Smooth muscle cell (in vitro differentiated cells): ENCODE measurements around the gene SLC36A1. TPM values are rescaled to one million over a fixed set of nuclear protein-coding genes. Genes with fewer than 3 reads are reported as not detected.

ENCODE experiments used
- DNase-seq: peaks from one replicate; lab custom pipeline; 2025; ENCODE audit not compliant: unreplicated experiment; lab: John Stamatoyannopoulos, UW
- H2AFZ ChIP-seq: fragments of 200-600 bp; sonication (generic); 2 replicates; pipeline ENCODE4 v1.6.0; 2016; ENCODE audit warnings: antibody characterized with exemption, low read depth, mild to moderate bottlenecking
- H3F3A ChIP-seq: fragments of 200-600 bp; sonication (generic); 2 replicates; pipeline ENCODE4 v1.6.0; 2017; ENCODE audit warnings: antibody characterized with exemption, low read depth
- H3K27ac ChIP-seq: fragments of 200-600 bp; sonication (generic); 2 replicates; pipeline ENCODE4 v1.5.1; 2016; ENCODE audit warnings: low read depth, mild to moderate bottlenecking
- H3K27me3 ChIP-seq: fragments of 200-600 bp; sonication (generic); 2 replicates; pipeline ENCODE4 v1.6.1; 2016; ENCODE audit warnings: low read depth, mild to moderate bottlenecking
- H3K36me3 ChIP-seq: fragments of 200-600 bp; sonication (generic); 2 replicates; pipeline ENCODE4 v1.5.1; 2016; ENCODE audit warnings: low read depth
- H3K4me1 ChIP-seq: fragments of 200-600 bp; sonication (generic); 2 replicates; pipeline ENCODE4 v1.5.1; 2016; ENCODE audit warnings: low read depth
- H3K4me2 ChIP-seq: fragments of 200-600 bp; sonication (generic); 2 replicates; pipeline ENCODE4 v1.6.0; 2016; ENCODE audit warnings: mild to moderate bottlenecking
- H3K4me3 ChIP-seq: fragments of 200-600 bp; sonication (generic); 2 replicates; pipeline ENCODE4 v1.5.1; 2016; ENCODE audit warnings: mild to moderate bottlenecking
- H3K79me2 ChIP-seq: fragments of 200-600 bp; sonication (generic); 2 replicates; pipeline ENCODE4 v1.6.0; 2016; ENCODE audit warnings: low read depth, mild to moderate bottlenecking
- H3K9ac ChIP-seq: fragments of 200-600 bp; sonication (generic); 2 replicates; pipeline ENCODE4 v1.6.0; 2016; ENCODE audit warnings: low read depth
- H3K9me3 ChIP-seq: fragments of 200-600 bp; sonication (generic); replicated peaks from 2 replicates; pipeline ENCODE4 v1.5.1; 2016; ENCODE audit warnings: low read depth
- H4K20me1 ChIP-seq: fragments of 200-600 bp; sonication (generic); 2 replicates; pipeline ENCODE4 v1.6.0; 2016; ENCODE audit warnings: low read depth
- WGBS: methylation state at CpG from one replicate; pipeline ENCODE4 v1.1.7; 2016; ENCODE audit warnings: low lambda C conversion rate; 5-methylcytosine and 5-hydroxymethylcytosine counted together
- polyA plus RNA-seq: library from polyadenylated mRNA; unstranded; fragments of >200 nt; fragmentation: Nextera tagmentation; extraction: Ambion mirVana; gene quantifications from 2 replicates; pipeline ENCODE4 v1.2.1, GENCODE V29; 2016
- total RNA-seq: library from RNA; depleted of rRNA; stranded (reverse); fragments of >200 nt; gene quantifications from 2 replicates; pipeline ENCODE4 v1.2.3, GENCODE V29; 2014
- TF ChIP-seq, protein P1 (sequence below): fragments of 200-600 bp; sonication (generic); IDR thresholded peaks from 2 replicates; pipeline ENCODE4 v1.5.1; 2017; ENCODE audit warnings: borderline replicate concordance, mild to moderate bottlenecking, antibody characterized with exemption; ENCODE audit not compliant: insufficient read depth, poor library complexity, severe bottlenecking

SLC36A1 gene
- total and polyA plus RNA-seq, 2 experiments from 2014 or later: 6.9 to 8.8 TPM

DNA sequence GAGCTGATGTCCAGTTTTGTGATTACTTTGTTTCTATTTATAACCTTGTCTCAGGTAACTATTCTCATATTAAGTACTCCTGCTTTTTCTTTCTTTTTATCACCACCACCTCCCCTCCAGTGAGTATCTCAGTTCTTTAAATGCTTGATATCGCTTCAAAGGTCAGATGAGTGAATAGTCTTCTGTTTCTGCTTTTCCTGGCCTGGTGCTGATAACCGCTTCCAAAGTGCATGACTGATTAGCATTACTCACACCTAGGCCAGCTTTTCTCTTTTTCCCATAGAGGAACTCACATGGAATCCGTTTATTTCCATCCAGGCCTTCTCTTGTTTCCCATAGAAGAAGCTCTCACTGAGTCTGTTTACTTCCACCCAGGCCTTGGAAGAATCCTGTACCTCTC is 3.2 kb downstream of the SLC36A1 start:
- TF ChIP-seq, protein P1, sequence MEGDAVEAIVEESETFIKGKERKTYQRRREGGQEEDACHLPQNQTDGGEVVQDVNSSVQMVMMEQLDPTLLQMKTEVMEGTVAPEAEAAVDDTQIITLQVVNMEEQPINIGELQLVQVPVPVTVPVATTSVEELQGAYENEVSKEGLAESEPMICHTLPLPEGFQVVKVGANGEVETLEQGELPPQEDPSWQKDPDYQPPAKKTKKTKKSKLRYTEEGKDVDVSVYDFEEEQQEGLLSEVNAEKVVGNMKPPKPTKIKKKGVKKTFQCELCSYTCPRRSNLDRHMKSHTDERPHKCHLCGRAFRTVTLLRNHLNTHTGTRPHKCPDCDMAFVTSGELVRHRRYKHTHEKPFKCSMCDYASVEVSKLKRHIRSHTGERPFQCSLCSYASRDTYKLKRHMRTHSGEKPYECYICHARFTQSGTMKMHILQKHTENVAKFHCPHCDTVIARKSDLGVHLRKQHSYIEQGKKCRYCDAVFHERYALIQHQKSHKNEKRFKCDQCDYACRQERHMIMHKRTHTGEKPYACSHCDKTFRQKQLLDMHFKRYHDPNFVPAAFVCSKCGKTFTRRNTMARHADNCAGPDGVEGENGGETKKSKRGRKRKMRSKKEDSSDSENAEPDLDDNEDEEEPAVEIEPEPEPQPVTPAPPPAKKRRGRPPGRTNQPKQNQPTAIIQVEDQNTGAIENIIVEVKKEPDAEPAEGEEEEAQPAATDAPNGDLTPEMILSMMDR: no peak
- Histone ChIP-seq H3K4me3 (no peak overlapping the region), H3K36me3 (no peaks in the 10 kb centered on the region), H4K20me1 (peaks cover 19% of the 10 kb centered on the region), H3K9ac (no peak overlapping the region), H3K4me2 (no peak overlapping the region), H3K79me2 (peaks cover 23% of the 10 kb centered on the region), H2AFZ (no peak overlapping the region), H3K27me3 (no peaks in the 10 kb centered on the region), H3K4me1 (peaks cover 23% of the 10 kb centered on the region), H3K9me3 (no peaks in the 10 kb centered on the region), H3F3A (peaks cover 24% of the 10 kb centered on the region), H3K27ac (no peak overlapping the region)
- WGBS: 64% methylated on average over 3 of the region's 3 CpGs
- no peak for DNase-seq

DNA sequence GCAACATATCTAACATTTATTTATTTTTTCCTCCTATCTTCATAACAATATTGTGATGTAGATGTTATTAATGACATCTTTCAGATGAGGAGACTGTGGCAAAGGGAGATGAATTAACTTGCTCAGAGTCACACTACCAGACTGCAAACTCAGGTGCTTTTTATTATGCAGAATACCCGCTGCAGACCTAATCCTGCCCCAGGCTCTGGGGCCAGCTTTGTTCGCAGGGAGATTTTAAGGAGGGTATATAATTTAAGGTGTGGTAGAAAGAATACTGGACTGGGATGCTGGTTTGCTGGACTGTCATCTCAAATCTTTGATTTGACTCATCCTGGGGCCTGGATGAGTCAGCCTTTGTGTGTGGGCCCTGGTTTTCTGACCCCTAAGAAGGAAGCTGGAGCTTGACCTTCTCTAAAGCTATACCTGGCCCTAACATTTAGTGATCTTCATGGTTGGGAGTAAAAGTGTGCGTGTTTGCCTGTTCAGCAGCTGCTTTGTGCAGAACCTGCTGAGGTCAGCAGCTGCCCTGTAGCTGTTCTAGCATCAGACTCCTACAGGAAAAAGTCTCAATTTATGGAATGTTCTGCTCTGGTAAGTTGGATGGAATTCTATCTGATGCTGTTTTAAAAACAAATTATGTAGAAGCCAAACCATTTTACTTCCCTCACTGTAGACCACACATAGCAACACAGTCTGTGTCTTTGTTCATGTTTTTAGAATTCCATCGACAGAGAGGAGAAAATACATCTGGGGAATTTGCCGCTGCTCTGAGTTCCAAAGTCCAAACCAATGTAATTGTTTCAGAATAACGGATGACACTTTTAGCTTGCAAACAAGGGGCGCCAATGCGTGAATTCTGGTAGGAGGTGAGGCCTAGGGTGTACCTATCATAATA is 4.5 kb downstream of the SLC36A1 start:
- TF ChIP-seq, protein P1: no peak
- no peaks in the 10 kb centered on the region for H3K27me3 ChIP-seq
- H4K20me1 ChIP-seq: peaks cover 26% of the 10 kb centered on the region
- WGBS: 70% methylated on average over 8 of the region's 8 CpGs
- peaks cover 24% of the 10 kb centered on the region for H3F3A ChIP-seq
- peaks cover 32% of the 10 kb centered on the region for H3K79me2 ChIP-seq
- H3K9ac ChIP-seq: no peak overlapping the region
- H3K27ac ChIP-seq: peak overlapping the region; percentile 51
- DNase-seq: no peak
- no peaks in the 10 kb centered on the region for H3K9me3 ChIP-seq
- no peaks in the 10 kb centered on the region for H3K36me3 ChIP-seq
- H3K4me3 ChIP-seq: no peak overlapping the region
- peaks cover 23% of the 10 kb centered on the region for H3K4me1 ChIP-seq
- peak overlapping the region; percentile 46 for H3K4me2 ChIP-seq
- H2AFZ ChIP-seq: no peak overlapping the region

DNA sequence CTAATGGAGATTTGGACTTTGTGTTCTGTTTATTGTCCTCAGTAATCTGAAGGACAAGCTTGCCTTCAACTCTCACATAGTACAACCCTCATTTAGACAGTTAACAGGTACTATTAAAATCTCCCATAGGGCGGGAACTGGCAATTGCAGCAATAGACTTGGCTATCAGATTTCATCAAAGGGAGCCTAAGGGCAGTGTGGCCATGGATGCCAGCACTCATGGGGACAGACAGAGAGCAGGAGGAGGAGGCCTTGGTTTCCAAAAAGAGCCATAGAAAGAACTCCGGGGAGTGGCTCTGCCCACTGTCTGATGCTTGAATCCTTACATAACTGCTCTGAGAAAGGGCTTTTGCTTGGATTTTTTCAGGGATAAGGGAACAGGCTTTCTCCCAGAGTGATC is 6.8 kb downstream of the SLC36A1 start:
- Histone ChIP-seq H3K36me3 (no peaks in the 10 kb centered on the region), H4K20me1 (peaks cover 28% of the 10 kb centered on the region), H3K27ac (no peak overlapping the region), H3K79me2 (peaks cover 28% of the 10 kb centered on the region), H3K9me3 (no peaks in the 10 kb centered on the region), H3K4me3 (no peak overlapping the region), H3K27me3 (no peaks in the 10 kb centered on the region), H3F3A (peaks cover 10% of the 10 kb centered on the region), H2AFZ (no peak overlapping the region), H3K4me1 (peaks cover 9% of the 10 kb centered on the region), H3K4me2 (no peak overlapping the region), H3K9ac (no peak overlapping the region)
- 82% methylated on average over 2 of the region's 2 CpGs for WGBS
- TF ChIP-seq, protein P1: no peak
- no peak for DNase-seq
